ENCODE measurements around the gene BBC3. TPM values are rescaled to one million over a fixed set of nuclear protein-coding genes. Genes with fewer than 3 reads are reported as not detected.

The BBC3 gene
- polyA plus RNA-seq, 2 of the 4 experiments (the other 2 are of a cell fraction): 6.0 to 8.9 TPM

GRCh38 chr19:47226426-47227351, 4.3 kb downstream of the BBC3 start (continued):
- TF ChIP-seq HMGXB4 (CRISPR knock-in tag; IDR thresholded peaks at IDR 0.05; ENCODE audit: borderline replicate concordance): no peak; the same call in 1 of the 2 replicates
- no peak for TF ChIP-seq RFX5 (IDR thresholded peaks at IDR 0.05)
- peak; percentile 0; the same call in 1 of the 3 replicates for TF ChIP-seq CTCF (IDR thresholded peaks at IDR 0.05)
- TF ChIP-seq EP300 (IDR thresholded peaks at IDR 0.05): 0 out of 5 replicates have a peak, but pooled peaks of 1 of the 2 experiments have one; percentile 6
- TF ChIP-seq PHF8 (IDR thresholded peaks at IDR 0.05; ENCODE audit: borderline replicate concordance, low read depth): peak; percentile 61
- no peak for TF ChIP-seq HDAC2 (IDR thresholded peaks at IDR 0.05)
- peak; percentile 58; the same call in 1 of the 2 replicates for TF ChIP-seq ESRRA (IDR thresholded peaks at IDR 0.05; ENCODE audit: borderline replicate concordance, low read length)
- TF ChIP-seq RNF2 (IDR thresholded peaks at IDR 0.05; ENCODE audit: borderline replicate concordance, low read depth): peak; percentile 73; the same call in 1 of the 2 replicates
- TF ChIP-seq CBX2 (IDR thresholded peaks at IDR 0.05; ENCODE audit: borderline replicate concordance, low read depth): no peak
- TF ChIP-seq HOXB13 (CRISPR knock-in tag; IDR thresholded peaks at IDR 0.05; ENCODE audit: low read depth): peak; percentile 68; the same call in 1 of the 2 replicates
- peak; percentile 85; the same call in 1 of the 2 replicates for TF ChIP-seq FOSB (CRISPR knock-in tag; IDR thresholded peaks at IDR 0.05)
- TF ChIP-seq RCOR1 (IDR thresholded peaks at IDR 0.05; ENCODE audit: low read depth, low read length): no peak
- TF ChIP-seq MYC (IDR thresholded peaks at IDR 0.05; ENCODE audit: borderline replicate concordance, low read length): no peak
- TF ChIP-seq KDM5A (IDR thresholded peaks at IDR 0.05): no peak
- no peak for TF ChIP-seq ELK1 (IDR thresholded peaks at IDR 0.05; ENCODE audit: low read depth, low read length)
- no peak for TF ChIP-seq NR3C1 (IDR thresholded peaks at IDR 0.05)
- TF ChIP-seq MAFK (IDR thresholded peaks at IDR 0.05; ENCODE audit: partially characterized antibody): no peak
- TF ChIP-seq BHLHE40 (IDR thresholded peaks at IDR 0.05; ENCODE audit: low read depth, low read length): no peak
- peak; percentile 83 for TF ChIP-seq ATOH8 (CRISPR knock-in tag; IDR thresholded peaks at IDR 0.05; ENCODE audit: low read depth)
- TF ChIP-seq REST (IDR thresholded peaks at IDR 0.05): no peak

Data from A549 (cell line).